ENCODE data around the gene BANF2.

- TF ChIP-seq MAFK (IDR thresholded peaks at IDR 0.05; ENCODE audit: low read depth, low read length) (no peak), ZNF274 (IDR thresholded peaks at IDR 0.05; ENCODE audit: borderline replicate concordance, extremely low read depth, low read length) (no peak), RFX5 (IDR thresholded peaks at IDR 0.05; ENCODE audit: borderline replicate concordance, low read depth, low read length) (no peak), JUN (IDR thresholded peaks at IDR 0.05; ENCODE audit: low read depth, low read length) (no peak), POLR2A (IDR thresholded peaks at IDR 0.05; ENCODE audit: control extremely low read depth in 1 of 2, low read depth in 2 of 2, low read length in 2 of 2) (no peak), EZH2 (IDR thresholded peaks at IDR 0.05; ENCODE audit: low read depth, low read length, severe bottlenecking) (no peak)
- TF ChIP-seq, protein P1, sequence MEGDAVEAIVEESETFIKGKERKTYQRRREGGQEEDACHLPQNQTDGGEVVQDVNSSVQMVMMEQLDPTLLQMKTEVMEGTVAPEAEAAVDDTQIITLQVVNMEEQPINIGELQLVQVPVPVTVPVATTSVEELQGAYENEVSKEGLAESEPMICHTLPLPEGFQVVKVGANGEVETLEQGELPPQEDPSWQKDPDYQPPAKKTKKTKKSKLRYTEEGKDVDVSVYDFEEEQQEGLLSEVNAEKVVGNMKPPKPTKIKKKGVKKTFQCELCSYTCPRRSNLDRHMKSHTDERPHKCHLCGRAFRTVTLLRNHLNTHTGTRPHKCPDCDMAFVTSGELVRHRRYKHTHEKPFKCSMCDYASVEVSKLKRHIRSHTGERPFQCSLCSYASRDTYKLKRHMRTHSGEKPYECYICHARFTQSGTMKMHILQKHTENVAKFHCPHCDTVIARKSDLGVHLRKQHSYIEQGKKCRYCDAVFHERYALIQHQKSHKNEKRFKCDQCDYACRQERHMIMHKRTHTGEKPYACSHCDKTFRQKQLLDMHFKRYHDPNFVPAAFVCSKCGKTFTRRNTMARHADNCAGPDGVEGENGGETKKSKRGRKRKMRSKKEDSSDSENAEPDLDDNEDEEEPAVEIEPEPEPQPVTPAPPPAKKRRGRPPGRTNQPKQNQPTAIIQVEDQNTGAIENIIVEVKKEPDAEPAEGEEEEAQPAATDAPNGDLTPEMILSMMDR (IDR thresholded peaks at IDR 0.05; ENCODE audit: control extremely low read depth in 1 of 3, insufficient read depth in 1 of 3, low read depth in 1 of 3, low read length in 3 of 3) = no peak
Measured at GRCh38 chr20:17785007-17785406, 85.2 kb downstream of the BANF2 start.
